ENCODE data around the gene FPR2.
A peak's percentile ranks its signal among the peaks of the same experiment; 100 is the strongest.

The FPR2 gene

GRCh38 chr19:51716925-51717324 is 44.1 kb upstream of the FPR2 start:
- DNase-seq (ENCODE audit: low spot score), result peak; percentile 52
- Histone ChIP-seq H3K27ac (no peak overlapping the region), H3K4me3 (no peak overlapping the region)
- TF ChIP-seq CTCF (IDR thresholded peaks at IDR 0.05), result no peak

GRCh38 chr19:51719251-51719988 is 41.6 kb upstream of the FPR2 start:
- no peak for DNase-seq (ENCODE audit: low spot score)
- H3K27ac ChIP-seq, result no peak overlapping the region
- H3K4me3 ChIP-seq, result peak overlapping the region; percentile 46
- TF ChIP-seq CTCF (IDR thresholded peaks at IDR 0.05), result no peak

- no peak for TF ChIP-seq CTCF (IDR thresholded peaks at IDR 0.05)
- H3K4me3 ChIP-seq, result no peak overlapping the region
- no peak for DNase-seq (ENCODE audit: low spot score)
- no peak overlapping the region for H3K27ac ChIP-seq
Measured at GRCh38 chr19:51721905-51722304, 39.1 kb upstream of the FPR2 start.

GRCh38 chr19:51722492-51722891 is 38.5 kb upstream of the FPR2 start:
- Histone ChIP-seq H3K4me3 (no peak overlapping the region), H3K27ac (no peak overlapping the region)
- no peak for DNase-seq (ENCODE audit: low spot score)
- TF ChIP-seq CTCF (IDR thresholded peaks at IDR 0.05), result no peak

GRCh38 chr19:51724543-51724942 is 36.4 kb upstream of the FPR2 start:
- no peak for DNase-seq (ENCODE audit: low spot score)
- Histone ChIP-seq H3K27ac (no peak overlapping the region), H3K4me3 (no peak overlapping the region)
- no peak for TF ChIP-seq CTCF (IDR thresholded peaks at IDR 0.05)

GRCh38 chr19:51726049-51726448 is 34.9 kb upstream of the FPR2 start:
- Histone ChIP-seq H3K4me3 (no peak overlapping the region), H3K27ac (peak overlapping the region in 1 of 2 donors; percentile 22)
- peak; percentile 82 for DNase-seq (ENCODE audit: low spot score)
- TF ChIP-seq CTCF (IDR thresholded peaks at IDR 0.05), result no peak

- DNase-seq (ENCODE audit: low spot score), result peak; percentile 47
- Histone ChIP-seq H3K27ac (no peak overlapping the region), H3K4me3 (no peak overlapping the region)
- no peak for TF ChIP-seq CTCF (IDR thresholded peaks at IDR 0.05)
Measured at GRCh38 chr19:51727349-51727880, 33.6 kb upstream of the FPR2 start.
